Activated naive CD4-positive, alpha-beta T cell treated with anti-CD3 and anti-CD28 coated beads for 36 hours (primary cell): ENCODE measurements around the gene RABGEF1. TPM values are rescaled to one million over a fixed set of nuclear protein-coding genes. Genes with fewer than 3 reads are reported as not detected.
A peak's percentile ranks its signal among the peaks of the same experiment; 100 is the strongest.
"Not testable (repeated sequence)": the region's sequence is repeated elsewhere in the genome, so short reads cannot be mapped to it uniquely, and the experiment has no call there.

ENCODE experiments used
- CTCF ChIA-PET: fragments of 350-600 bp; sonication (Branson Sonifier 250); formaldehyde crosslinking; loops from one replicate; lab custom pipeline; 2021; ENCODE audit warnings: antibody characterized with exemption; lab: Charles Lee
- DNase-seq: peaks from one replicate; pipeline ENCODE4 v3.0.0-alpha.2; 2020
- H3K27ac Mint-ChIP-seq: one replicate; pipeline ENCODE4 v1.8.0; 2021; ENCODE audit warnings: mild to moderate bottlenecking, mixed read lengths
- H3K27me3 Mint-ChIP-seq: one replicate; pipeline ENCODE4 v1.8.0; 2021; ENCODE audit warnings: low read depth, mixed read lengths
- H3K36me3 Mint-ChIP-seq: one replicate; pipeline ENCODE4 v1.8.0; 2021; ENCODE audit warnings: low read depth, mixed read lengths
- H3K4me1 Mint-ChIP-seq: one replicate; pipeline ENCODE4 v1.8.0; 2021; ENCODE audit warnings: low read depth, mixed read lengths
- H3K4me3 Mint-ChIP-seq: one replicate; pipeline ENCODE4 v1.8.0; 2021; ENCODE audit warnings: mild to moderate bottlenecking, moderate library complexity, mixed read lengths
- H3K9me3 Mint-ChIP-seq: one replicate; pipeline ENCODE4 v1.8.0; 2021; ENCODE audit warnings: mixed read lengths
- intact Hi-C: fragments of 100-400 bp; cut with micrococcal nuclease; formaldehyde crosslinking; loops from one replicate; pipeline ENCODE4 v1.15.1; 2023
- total RNA-seq, 2 experiments: library from RNA; stranded (reverse); gene quantifications; one replicate each; pipeline ENCODE4 v1.2.3, GENCODE V29; 2021

RABGEF1 gene
- total RNA-seq, 2 experiments from 2014 or later, result 10.7 to 10.8 TPM

DNA sequence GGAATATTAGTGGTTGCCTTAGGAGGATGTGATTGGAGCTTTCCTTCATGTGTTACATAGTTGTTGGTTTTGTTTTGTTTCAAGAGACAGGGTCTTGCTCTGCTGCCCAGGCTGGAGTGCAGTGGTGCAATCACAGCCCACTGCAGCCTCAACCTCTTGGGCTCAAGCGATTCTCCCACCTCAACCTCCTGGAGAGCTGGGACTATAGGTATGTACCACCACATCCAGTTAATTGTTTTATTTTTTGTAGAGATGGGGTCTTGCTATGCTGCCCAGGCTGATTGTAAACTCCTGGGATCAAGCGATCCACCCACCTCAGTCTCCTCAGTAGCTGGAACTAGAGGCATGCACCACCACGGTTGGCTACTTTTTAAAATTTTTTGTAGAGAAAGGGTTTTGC is 86.1 kb downstream of the RABGEF1 start:
- Mint-ChIP-seq H3K36me3 (no peaks in the 10 kb centered on the region), H3K4me1 (no peaks in the 10 kb centered on the region), H3K9me3 (peaks cover 6% of the 10 kb centered on the region), H3K4me3 (no peak overlapping the region), H3K27me3 (no peaks in the 10 kb centered on the region), H3K27ac (no peak overlapping the region)
- no peak for DNase-seq
- intact Hi-C loops, result no loop called here
- CTCF ChIA-PET, result interaction anchor here (0.6 to 1.2 kb wide), 2 partner anchors 66 to 268 kb away, joined by 3 read pairs; no protein-coding TSS in a partner anchor

DNA sequence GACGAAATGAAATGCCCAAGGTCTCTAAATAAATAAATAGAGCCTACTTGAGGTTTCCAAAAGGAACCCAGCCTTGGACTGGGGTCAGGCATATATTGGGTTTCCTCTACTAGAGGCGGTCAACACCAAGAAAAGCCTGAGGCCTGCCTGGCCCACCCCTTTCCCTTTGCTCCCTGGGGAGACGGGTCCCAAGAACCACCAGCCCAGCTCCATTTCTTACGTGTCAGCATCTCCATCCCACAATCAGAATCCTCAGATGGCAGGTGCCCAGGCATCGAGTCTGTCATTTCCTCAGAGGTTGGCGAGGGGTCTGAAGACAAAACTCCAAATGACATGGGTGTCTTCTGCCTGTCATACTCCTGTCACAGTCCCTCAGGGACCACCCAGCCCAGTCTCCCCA is 90.4 kb downstream of the RABGEF1 start:
- H3K36me3 Mint-ChIP-seq, H3K27ac Mint-ChIP-seq, CTCF ChIA-PET, H3K4me3 Mint-ChIP-seq, H3K9me3 Mint-ChIP-seq, H3K27me3 Mint-ChIP-seq, DNase-seq, intact Hi-C loops, H3K4me1 Mint-ChIP-seq: not testable (repeated sequence)

DNA sequence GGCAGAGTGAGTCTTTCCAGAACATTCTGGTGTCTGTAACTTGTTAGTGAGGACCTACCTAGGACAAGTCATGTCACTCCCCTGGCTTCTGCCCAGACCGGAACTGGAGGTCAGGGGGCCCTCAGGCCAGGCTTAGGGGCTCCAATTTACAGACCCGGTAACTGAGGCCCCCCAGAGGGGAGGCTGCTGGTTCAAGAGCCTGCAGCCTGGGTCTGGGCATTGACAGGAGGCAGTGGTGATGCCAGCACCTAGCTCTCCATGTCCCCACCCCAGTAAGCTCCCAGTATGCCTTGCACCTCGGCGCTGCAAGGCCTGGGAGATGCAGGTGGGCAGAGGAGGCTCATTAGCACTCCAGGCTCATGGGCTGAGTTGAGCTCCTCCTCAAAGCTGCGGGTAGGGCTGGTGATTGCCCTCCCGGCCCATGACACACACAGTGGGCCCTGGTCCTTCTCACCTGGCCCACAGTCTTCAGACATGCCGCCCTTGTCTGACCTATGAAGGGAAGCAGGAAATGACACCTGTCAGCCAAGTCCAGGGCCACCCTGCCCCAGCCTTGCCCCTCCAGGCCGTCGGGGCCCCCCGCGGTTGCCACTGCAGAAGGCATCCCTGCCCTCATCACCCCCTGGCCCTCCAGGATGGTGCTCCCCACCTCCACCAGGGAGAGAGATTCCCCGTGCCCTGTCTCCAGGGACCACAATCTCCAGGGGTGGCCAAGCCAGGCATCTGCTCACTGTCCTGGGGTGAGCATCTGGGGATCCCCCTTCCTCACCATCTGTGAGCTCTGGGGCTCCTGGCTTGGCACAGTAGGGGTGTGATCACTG is 92.2 kb downstream of the RABGEF1 start:
- H3K4me1 Mint-ChIP-seq, result no peaks in the 10 kb centered on the region
- H3K36me3 Mint-ChIP-seq, result no peaks in the 10 kb centered on the region
- H3K9me3 Mint-ChIP-seq, result peaks cover 4% of the 10 kb centered on the region
- CTCF ChIA-PET, result interaction anchor here (0.6 to 1.0 kb wide), 2 partner anchors 12 to 187 kb away, joined by 4 read pairs; no protein-coding TSS in a partner anchor
- no peaks in the 10 kb centered on the region for H3K27me3 Mint-ChIP-seq
- no peak for DNase-seq
- no peak overlapping the region for H3K27ac Mint-ChIP-seq
- no peak overlapping the region for H3K4me3 Mint-ChIP-seq
- intact Hi-C loops, result no loop called here

DNA sequence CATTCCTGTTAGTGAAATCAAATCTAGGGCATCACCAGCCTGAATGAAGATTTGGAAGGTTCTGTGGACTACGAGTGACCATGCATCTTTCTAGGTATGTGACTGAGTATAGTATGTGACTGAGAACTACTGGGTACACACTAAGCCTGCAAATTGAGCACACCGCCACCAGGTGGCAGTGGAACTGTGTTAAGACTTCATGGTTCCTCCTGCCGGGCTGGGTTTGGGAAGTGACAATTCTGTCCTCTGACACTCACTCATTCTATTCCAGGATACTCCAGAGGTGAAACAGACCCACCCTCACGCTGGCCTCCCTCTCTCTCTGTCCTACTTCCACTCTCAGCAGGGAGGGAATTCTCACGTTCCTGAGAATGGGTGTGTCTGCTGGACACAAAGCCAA is 96.5 kb downstream of the RABGEF1 start:
- no peak overlapping the region for H3K27ac Mint-ChIP-seq
- DNase-seq, result peak; percentile 65
- H3K4me1 Mint-ChIP-seq, result no peaks in the 10 kb centered on the region
- H3K36me3 Mint-ChIP-seq, result no peaks in the 10 kb centered on the region
- no peaks in the 10 kb centered on the region for H3K27me3 Mint-ChIP-seq
- CTCF ChIA-PET, result interaction anchor here (0.7 to 1.8 kb wide), 4 partner anchors 9 to 162 kb away, joined by 3 to 4 read pairs (median 3); no protein-coding TSS in a partner anchor
- intact Hi-C loops, result loop anchor here (2.0 kb wide), 1 partner anchor 160 kb away; the partner anchor contains the start of gene TYW1
- H3K4me3 Mint-ChIP-seq, result no peak overlapping the region
- peaks cover 4% of the 10 kb centered on the region for H3K9me3 Mint-ChIP-seq

DNA sequence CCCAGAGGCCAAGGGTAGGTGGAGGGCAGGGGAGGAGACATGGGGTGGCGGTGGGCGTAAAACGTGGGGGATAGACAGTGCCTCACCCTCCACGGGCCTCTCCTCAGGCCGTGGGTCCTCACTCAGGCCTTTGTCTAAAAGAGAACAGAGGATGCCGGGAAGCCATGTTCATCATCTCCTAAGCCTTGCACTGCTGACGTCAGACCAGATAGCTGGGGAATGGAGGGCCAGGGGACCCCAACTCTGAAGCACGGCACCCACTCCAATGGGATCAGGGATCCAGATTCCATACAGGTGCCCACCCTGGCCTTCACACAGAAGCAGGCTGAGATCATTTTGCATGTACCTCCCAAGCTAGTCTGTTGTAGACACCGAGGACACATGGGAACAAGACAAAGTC is 97.1 kb downstream of the RABGEF1 start:
- Mint-ChIP-seq H3K27ac (no peak overlapping the region), H3K27me3 (no peaks in the 10 kb centered on the region), H3K36me3 (no peaks in the 10 kb centered on the region), H3K9me3 (peaks cover 4% of the 10 kb centered on the region), H3K4me1 (no peaks in the 10 kb centered on the region), H3K4me3 (no peak overlapping the region)
- CTCF ChIA-PET, result interaction anchor here (0.6 to 1.0 kb wide), 3 partner anchors 56 to 306 kb away, joined by 3 to 4 read pairs (median 3); no protein-coding TSS in a partner anchor
- no peak for DNase-seq
- intact Hi-C loops, result loop anchor here (2.0 kb wide), 1 partner anchor 159 kb away; the partner anchor contains the start of gene TYW1

DNA sequence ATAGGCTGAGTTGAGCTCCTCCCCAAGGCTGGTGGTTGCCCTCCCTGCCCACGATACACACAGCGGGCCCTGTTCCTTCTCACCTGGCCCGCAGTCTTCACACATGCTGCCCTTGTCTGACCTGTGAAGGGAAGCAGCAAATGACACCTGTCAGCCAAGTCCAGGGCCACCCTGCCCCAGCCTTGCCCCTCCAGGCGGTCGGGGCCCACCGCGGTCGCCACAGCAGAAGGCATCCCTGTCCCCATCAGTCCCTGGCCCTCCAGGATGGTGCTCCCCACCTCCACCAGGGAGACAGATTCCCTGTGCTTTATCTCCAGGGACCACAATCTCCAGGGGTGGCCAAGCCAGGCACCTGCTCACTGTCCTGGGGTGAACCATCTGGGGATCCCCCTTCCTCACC is 99.3 kb downstream of the RABGEF1 start:
- CTCF ChIA-PET, result no interaction called here
- H3K9me3 Mint-ChIP-seq, result peaks cover 4% of the 10 kb centered on the region
- intact Hi-C loops, result loop anchor here (10.0 kb wide), 1 partner anchor 155 kb away; no protein-coding TSS in a partner anchor
- H3K27ac Mint-ChIP-seq, result no peak overlapping the region
- H3K36me3 Mint-ChIP-seq, result peaks cover 1% of the 10 kb centered on the region
- no peak for DNase-seq
- H3K4me3 Mint-ChIP-seq, result no peak overlapping the region
- H3K27me3 Mint-ChIP-seq, result peaks cover 1% of the 10 kb centered on the region
- H3K4me1 Mint-ChIP-seq, result peaks cover 6% of the 10 kb centered on the region

DNA sequence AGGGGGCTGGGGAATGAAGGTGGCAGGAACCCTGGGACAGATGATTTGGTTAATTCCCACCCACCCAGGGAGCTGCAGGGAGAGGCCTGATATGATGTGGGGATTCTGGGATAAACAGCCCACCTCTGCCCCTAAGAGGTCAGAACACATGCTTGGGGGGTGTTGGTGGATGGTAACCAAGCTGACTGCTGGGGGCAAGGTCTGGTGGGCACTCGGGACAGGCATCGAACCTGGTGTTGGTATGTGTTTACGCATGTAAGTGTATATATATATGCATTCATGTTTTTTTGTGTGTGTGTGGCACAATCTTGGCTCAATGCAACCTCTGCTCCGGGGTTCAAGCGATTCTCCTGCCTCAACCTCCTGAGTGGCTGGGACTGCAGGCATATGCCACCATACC is 99.8 kb downstream of the RABGEF1 start:
- Mint-ChIP-seq H3K27me3 (peaks cover 2% of the 10 kb centered on the region), H3K27ac (no peak overlapping the region), H3K4me1 (peaks cover 8% of the 10 kb centered on the region), H3K4me3 (no peak overlapping the region), H3K36me3 (peaks cover 4% of the 10 kb centered on the region), H3K9me3 (peaks cover 4% of the 10 kb centered on the region)
- intact Hi-C loops, result loop anchor here (10.0 kb wide), 1 partner anchor 156 kb away; no protein-coding TSS in a partner anchor
- CTCF ChIA-PET, result no interaction called here
- no peak for DNase-seq

DNA sequence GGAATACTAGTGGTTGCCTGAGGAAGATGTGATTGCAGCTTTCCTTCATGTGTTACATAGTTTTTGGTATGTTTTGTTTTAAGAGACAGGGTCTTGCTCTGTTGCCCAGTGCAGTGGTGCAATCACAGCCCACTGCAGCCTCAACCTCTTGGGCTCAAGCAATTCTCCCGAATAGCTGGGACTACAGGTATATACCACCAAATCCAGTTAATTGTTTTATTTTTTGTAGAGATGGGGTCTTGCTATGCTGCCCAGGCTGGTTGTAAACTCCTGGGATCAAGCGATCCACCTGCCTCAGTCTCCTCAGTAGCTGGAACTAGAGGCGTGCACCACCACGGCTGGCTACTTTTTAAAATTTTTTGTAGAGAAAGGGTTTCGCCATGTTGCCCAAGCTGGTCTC is 101.4 kb downstream of the RABGEF1 start:
- intact Hi-C loops, result loop anchor here (10.0 kb wide), 1 partner anchor 157 kb away; no protein-coding TSS in a partner anchor
- peaks cover 2% of the 10 kb centered on the region for H3K27me3 Mint-ChIP-seq
- H3K36me3 Mint-ChIP-seq, result peaks cover 4% of the 10 kb centered on the region
- H3K4me3 Mint-ChIP-seq, result no peak overlapping the region
- H3K9me3 Mint-ChIP-seq, result peaks cover 3% of the 10 kb centered on the region
- peaks cover 11% of the 10 kb centered on the region for H3K4me1 Mint-ChIP-seq
- no peak for DNase-seq
- CTCF ChIA-PET, result interaction anchor here (0.6 kb wide), 1 partner anchor 687 kb away, joined by 4 read pairs; no protein-coding TSS in a partner anchor
- no peak overlapping the region for H3K27ac Mint-ChIP-seq

DNA sequence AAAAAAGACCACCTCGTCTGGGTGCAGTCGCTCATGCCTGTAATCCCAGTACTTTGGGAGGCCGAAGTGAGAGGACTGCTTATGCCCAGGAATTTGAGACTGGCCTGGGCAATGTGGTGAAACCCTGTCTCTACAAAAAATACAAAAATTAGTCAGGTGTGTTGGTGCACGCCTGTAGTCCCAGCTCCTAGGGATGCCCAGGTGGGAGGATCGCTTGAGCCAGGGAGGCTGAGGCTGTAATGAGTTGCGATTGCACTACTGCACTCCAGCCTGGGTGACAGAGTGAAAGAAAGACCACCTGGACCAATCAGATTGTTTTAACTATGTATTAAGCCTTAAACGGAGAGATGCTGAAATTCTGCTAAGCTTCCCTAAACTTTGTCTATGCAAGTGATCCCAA is 103.0 kb downstream of the RABGEF1 start:
- DNase-seq, H3K36me3 Mint-ChIP-seq, H3K27ac Mint-ChIP-seq, H3K9me3 Mint-ChIP-seq, CTCF ChIA-PET, H3K27me3 Mint-ChIP-seq: not testable (repeated sequence)
- intact Hi-C loops, result loop anchor here (10.0 kb wide), 1 partner anchor 159 kb away; no protein-coding TSS in a partner anchor
- H3K4me3 Mint-ChIP-seq, result peak overlapping the region; percentile 88
- peaks cover 16% of the 10 kb centered on the region for H3K4me1 Mint-ChIP-seq

DNA sequence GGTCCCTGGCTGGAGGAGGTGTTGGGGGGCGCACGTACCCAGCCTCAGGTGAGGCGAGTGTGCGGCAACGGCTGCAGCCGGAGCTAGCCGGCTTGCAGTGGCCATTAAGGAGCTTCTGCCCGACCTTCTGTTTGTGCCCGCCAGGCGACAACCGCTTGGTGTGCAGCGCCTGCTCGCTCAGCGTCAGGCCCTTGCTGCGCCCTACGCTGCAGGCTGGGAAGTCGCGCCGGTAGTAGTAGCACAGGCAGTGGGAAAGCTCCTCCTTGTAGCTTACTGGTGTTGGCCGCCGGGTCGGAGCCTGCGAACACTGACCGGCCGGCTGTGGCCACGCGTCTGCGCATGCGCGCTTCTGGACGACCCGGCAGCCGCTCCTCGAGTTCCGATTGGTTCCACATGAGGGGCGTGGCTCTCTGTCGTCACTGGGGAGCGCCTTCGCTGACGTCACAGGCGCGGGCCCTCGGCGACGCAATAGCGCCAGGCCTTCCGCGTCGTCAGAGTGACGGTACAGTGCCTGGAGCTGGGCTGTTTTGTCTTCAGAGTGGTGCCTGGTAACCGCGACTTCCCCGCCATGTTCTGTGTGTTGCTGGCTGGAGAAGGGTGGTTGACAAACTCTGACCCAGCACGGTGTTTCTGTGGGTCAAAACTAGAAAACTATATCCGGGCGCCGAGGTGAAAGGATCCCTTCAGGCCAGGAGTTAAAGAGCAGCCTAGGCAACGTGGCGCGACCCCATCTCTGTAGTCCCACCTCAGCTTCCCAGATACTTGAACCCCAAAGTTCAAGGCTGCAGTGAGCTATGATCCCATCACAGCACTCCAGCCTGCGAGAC is 104.2 kb downstream of the RABGEF1 start:
- Mint-ChIP-seq H3K27me3 (peaks cover 2% of the 10 kb centered on the region), H3K36me3 (peaks cover 4% of the 10 kb centered on the region), H3K4me3 (peak overlapping the region; percentile 88), H3K27ac (peak overlapping the region; percentile 98), H3K9me3 (no peaks in the 10 kb centered on the region), H3K4me1 (peaks cover 16% of the 10 kb centered on the region)
- intact Hi-C loops, result loop anchor here (1.0 to 10.0 kb wide), 13 partner anchors 16 to 864 kb away; partner anchors contain the start of genes KCTD7, RABGEF1 and TYW1
- DNase-seq, result peak; percentile 99
- CTCF ChIA-PET, result interaction anchor here (0.6 to 1.5 kb wide), 8 partner anchors 12 to 288 kb away, joined by 3 to 7 read pairs (median 4); no protein-coding TSS in a partner anchor

DNA sequence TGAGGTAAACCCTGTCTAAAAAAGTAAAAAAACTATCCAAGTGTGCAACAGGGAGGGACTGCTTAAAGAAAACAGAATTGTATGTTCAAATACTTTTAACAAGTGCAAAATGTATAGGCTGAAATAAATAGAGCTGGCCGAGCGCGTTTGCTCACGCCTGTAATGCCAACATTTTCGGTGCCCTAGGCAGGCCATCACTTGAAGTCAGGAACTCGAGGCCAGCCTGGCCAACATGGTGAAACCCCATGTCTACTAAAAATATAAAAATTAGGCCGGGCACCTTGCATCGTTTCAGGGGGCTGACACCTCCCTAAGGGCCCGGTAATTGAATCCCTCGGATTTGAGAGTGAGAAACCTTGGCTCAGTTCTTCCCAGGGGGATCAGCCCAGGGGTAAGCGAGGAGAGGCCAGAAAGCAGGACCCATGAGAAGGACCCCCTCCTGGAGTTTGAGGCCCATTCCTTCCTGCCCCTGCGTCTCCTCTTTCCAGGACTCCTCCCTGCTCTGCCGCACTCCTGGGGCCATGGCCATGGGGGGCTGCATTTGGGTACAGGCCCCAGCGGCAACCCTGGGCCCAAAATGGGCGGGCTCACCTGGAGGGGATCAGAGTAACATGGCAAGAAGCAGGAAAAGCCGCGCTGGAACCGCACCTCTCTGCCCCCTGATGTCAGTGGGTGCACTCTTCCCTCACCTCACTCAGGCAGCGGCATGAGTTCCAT is 105.0 kb downstream of the RABGEF1 start:
- H3K27ac Mint-ChIP-seq, result peak overlapping the region; percentile 98

More for the DNA sequence above, 105.0 kb downstream of the RABGEF1 start:
- intact Hi-C loops, result loop anchor here (1.0 to 10.0 kb wide), 6 partner anchors 15 to 865 kb away; partner anchors contain the start of gene RABGEF1
- CTCF ChIA-PET, result interaction anchor here (1.5 kb wide), 2 partner anchors 13 to 153 kb away, joined by 4 to 6 read pairs; no protein-coding TSS in a partner anchor
- peaks cover 16% of the 10 kb centered on the region for H3K4me1 Mint-ChIP-seq
- no peaks in the 10 kb centered on the region for H3K9me3 Mint-ChIP-seq
- H3K27me3 Mint-ChIP-seq, result peaks cover 2% of the 10 kb centered on the region
- no peak for DNase-seq
- peaks cover 4% of the 10 kb centered on the region for H3K36me3 Mint-ChIP-seq
- H3K4me3 Mint-ChIP-seq, result peak overlapping the region; percentile 88
